MM.1S (cell line): ENCODE data around the gene CCM2L.

Experiments
- DNase-seq: peaks from one replicate; pipeline ENCODE4 v3.0.0-alpha.2; 2015
- H2AFZ ChIP-seq: fragments of 300-600 bp; sonication (generic); 2 replicates; pipeline ENCODE4 v1.6.0; 2016; ENCODE audit warnings: antibody characterized with exemption, low read length
- H3F3A ChIP-seq: fragments of 300-600 bp; sonication (generic); 2 replicates; pipeline ENCODE4 v1.6.1; 2016; ENCODE audit warnings: mild to moderate bottlenecking, antibody characterized with exemption, low read length, moderate library complexity, mixed read lengths; ENCODE audit not compliant: insufficient read depth
- H3K27ac ChIP-seq: fragments of 300-600 bp; sonication (generic); 2 replicates; pipeline ENCODE4 v1.5.1; 2016; ENCODE audit warnings: mild to moderate bottlenecking, low read length
- H3K27me3 ChIP-seq: fragments of 300-600 bp; sonication (generic); replicated peaks from 2 replicates; pipeline ENCODE4 v1.6.0; 2016; ENCODE audit warnings: low read length; ENCODE audit not compliant: insufficient read depth
- H3K36me3 ChIP-seq: fragments of 300-600 bp; sonication (generic); replicated peaks from 2 replicates; pipeline ENCODE4 v1.6.1; 2016; ENCODE audit warnings: mild to moderate bottlenecking, low read length, mixed read lengths; ENCODE audit not compliant: insufficient read depth
- H3K4me1 ChIP-seq: fragments of 300-600 bp; sonication (generic); 2 replicates; pipeline ENCODE4 v1.6.1; 2016; ENCODE audit warnings: low read length, mixed read lengths
- H3K4me2 ChIP-seq: fragments of 300-600 bp; sonication (generic); 2 replicates; pipeline ENCODE4 v1.6.0; 2016; ENCODE audit warnings: low read depth, low read length
- H3K4me3 ChIP-seq: fragments of 300-600 bp; sonication (generic); 2 replicates; pipeline ENCODE4 v1.5.1; 2016; ENCODE audit warnings: low read length, mixed read lengths
- H3K79me2 ChIP-seq: fragments of 300-600 bp; sonication (generic); 2 replicates; pipeline ENCODE4 v1.6.1; 2016; ENCODE audit warnings: mixed run types, low read length, mixed read lengths
- H3K9ac ChIP-seq: fragments of 300-600 bp; sonication (generic); 2 replicates; pipeline ENCODE4 v1.6.1; 2016; ENCODE audit warnings: low read length, mixed read lengths
- H3K9me2 ChIP-seq: fragments of 300-600 bp; sonication (generic); replicated peaks from 2 replicates; pipeline ENCODE4 v1.6.1; 2016; ENCODE audit warnings: mild to moderate bottlenecking, low read length, mixed read lengths; ENCODE audit not compliant: insufficient read depth
- H3K9me3 ChIP-seq: fragments of 300-600 bp; sonication (generic); replicated peaks from 2 replicates; pipeline ENCODE4 v1.6.1; 2016; ENCODE audit warnings: mild to moderate bottlenecking, low read length, mixed read lengths; ENCODE audit not compliant: insufficient read depth
- H4K20me1 ChIP-seq: fragments of 300-600 bp; sonication (generic); 2 replicates; pipeline ENCODE4 v1.6.1; 2016; ENCODE audit warnings: mild to moderate bottlenecking, low read length, moderate library complexity, mixed read lengths; ENCODE audit not compliant: insufficient read depth
- CTCF ChIP-seq: fragments of 300-600 bp; sonication (generic); IDR thresholded peaks from 2 replicates; pipeline ENCODE4 v1.5.1; 2016; ENCODE audit warnings: antibody characterized with exemption, low read length, mixed read lengths
- EZH2 ChIP-seq: fragments of 300-600 bp; sonication (generic); optimal IDR thresholded peaks from 2 replicates; pipeline ENCODE3; 2017; ENCODE audit warnings: low read depth, mild to moderate bottlenecking, antibody characterized with exemption, low read length, mixed read lengths
- EZH2phosphoT487 ChIP-seq: fragments of 300-600 bp; sonication (generic); IDR thresholded peaks from 2 replicates; pipeline ENCODE4 v1.6.1; 2018; ENCODE audit warnings: antibody characterized with exemption, low read length

The CCM2L gene

GRCh38 chr20:32077190-32077589, 67.0 kb downstream of the CCM2L start:
- no peak for DNase-seq
- Histone ChIP-seq H2AFZ (no peak overlapping the region), H3F3A (no peaks in the 10 kb centered on the region), H3K9ac (no peak overlapping the region), H3K27me3 (peaks cover 51% of the 10 kb centered on the region), H3K4me3 (no peak overlapping the region), H3K9me2 (no peaks in the 10 kb centered on the region), H3K27ac (no peak overlapping the region), H3K4me1 (no peaks in the 10 kb centered on the region), H3K9me3 (no peaks in the 10 kb centered on the region), H4K20me1 (no peaks in the 10 kb centered on the region), H3K79me2 (no peaks in the 10 kb centered on the region), H3K36me3 (no peaks in the 10 kb centered on the region), H3K4me2 (no peak overlapping the region)
- no peak for TF ChIP-seq EZH2phosphoT487
- TF ChIP-seq EZH2, result no peak
- TF ChIP-seq CTCF, result no peak

DNA sequence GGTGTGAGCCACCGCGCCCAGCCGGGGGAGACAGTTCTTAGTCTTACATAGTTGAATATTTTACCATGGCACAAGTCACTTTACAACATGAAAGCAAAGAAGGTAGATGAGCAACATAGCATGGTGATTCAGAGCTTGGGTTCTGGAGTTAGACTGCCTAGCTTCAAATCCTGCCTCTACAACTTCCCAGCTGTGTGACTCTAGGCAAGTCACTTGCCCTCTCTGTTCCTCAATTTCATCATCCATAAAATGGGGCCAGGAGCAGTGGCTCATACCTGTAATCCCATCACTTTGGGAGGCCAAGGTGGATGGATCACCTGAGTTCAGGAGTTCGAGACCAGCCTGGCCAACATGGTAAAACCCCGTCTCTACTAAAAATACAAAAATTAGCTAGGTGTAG, 68.1 kb downstream of the CCM2L start:
- no peaks in the 10 kb centered on the region for H3K4me1 ChIP-seq
- no peaks in the 10 kb centered on the region for H3K9me2 ChIP-seq
- H3K9me3 ChIP-seq, result no peaks in the 10 kb centered on the region
- no peak for TF ChIP-seq CTCF
- TF ChIP-seq EZH2, result no peak
- TF ChIP-seq EZH2phosphoT487, result no peak
- H3F3A ChIP-seq, result no peaks in the 10 kb centered on the region
- H4K20me1 ChIP-seq, result no peaks in the 10 kb centered on the region
- H3K79me2 ChIP-seq, result no peaks in the 10 kb centered on the region
- DNase-seq, result no peak
- no peak overlapping the region for H2AFZ ChIP-seq
- H3K9ac ChIP-seq, result no peak overlapping the region
- H3K27me3 ChIP-seq, result peaks cover 54% of the 10 kb centered on the region
- no peak overlapping the region for H3K27ac ChIP-seq
- no peaks in the 10 kb centered on the region for H3K36me3 ChIP-seq
- no peak overlapping the region for H3K4me3 ChIP-seq
- H3K4me2 ChIP-seq, result no peak overlapping the region

DNA sequence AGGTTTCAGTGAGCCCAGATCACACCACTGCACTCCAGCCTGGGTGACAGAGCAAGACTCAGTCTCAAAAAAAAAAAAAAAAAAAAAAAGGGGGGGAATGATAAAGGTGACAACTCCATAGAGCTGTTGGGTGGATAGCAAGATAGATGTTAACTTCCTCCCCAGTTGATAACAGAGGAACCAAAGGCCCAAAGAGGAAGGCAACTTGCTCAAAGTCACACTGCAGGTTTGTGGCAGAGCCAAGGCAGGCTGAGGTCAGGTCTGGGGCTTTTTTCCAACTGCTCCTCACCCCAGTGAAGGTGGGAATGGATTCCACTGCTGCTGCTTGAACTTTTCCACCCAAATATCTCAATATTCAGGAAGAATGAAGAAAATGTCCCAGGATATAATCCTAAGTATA, 68.6 kb downstream of the CCM2L start:
- no peaks in the 10 kb centered on the region for H3K4me1 ChIP-seq
- H2AFZ ChIP-seq, result no peak overlapping the region
- H3K27me3 ChIP-seq, result peaks cover 54% of the 10 kb centered on the region
- no peaks in the 10 kb centered on the region for H3K36me3 ChIP-seq
- TF ChIP-seq EZH2phosphoT487 (no peak), EZH2 (no peak), CTCF (no peak)
- no peak overlapping the region for H3K4me3 ChIP-seq
- no peaks in the 10 kb centered on the region for H4K20me1 ChIP-seq
- DNase-seq, result no peak
- no peaks in the 10 kb centered on the region for H3K9me2 ChIP-seq
- no peaks in the 10 kb centered on the region for H3F3A ChIP-seq
- no peak overlapping the region for H3K27ac ChIP-seq
- no peaks in the 10 kb centered on the region for H3K9me3 ChIP-seq
- H3K4me2 ChIP-seq, result no peak overlapping the region
- no peaks in the 10 kb centered on the region for H3K79me2 ChIP-seq
- no peak overlapping the region for H3K9ac ChIP-seq
